Measurements from ENCODE around the gene MMP14.
A peak's percentile ranks its signal among the peaks of the same experiment; 100 is the strongest.

MMP14 gene

DNA sequence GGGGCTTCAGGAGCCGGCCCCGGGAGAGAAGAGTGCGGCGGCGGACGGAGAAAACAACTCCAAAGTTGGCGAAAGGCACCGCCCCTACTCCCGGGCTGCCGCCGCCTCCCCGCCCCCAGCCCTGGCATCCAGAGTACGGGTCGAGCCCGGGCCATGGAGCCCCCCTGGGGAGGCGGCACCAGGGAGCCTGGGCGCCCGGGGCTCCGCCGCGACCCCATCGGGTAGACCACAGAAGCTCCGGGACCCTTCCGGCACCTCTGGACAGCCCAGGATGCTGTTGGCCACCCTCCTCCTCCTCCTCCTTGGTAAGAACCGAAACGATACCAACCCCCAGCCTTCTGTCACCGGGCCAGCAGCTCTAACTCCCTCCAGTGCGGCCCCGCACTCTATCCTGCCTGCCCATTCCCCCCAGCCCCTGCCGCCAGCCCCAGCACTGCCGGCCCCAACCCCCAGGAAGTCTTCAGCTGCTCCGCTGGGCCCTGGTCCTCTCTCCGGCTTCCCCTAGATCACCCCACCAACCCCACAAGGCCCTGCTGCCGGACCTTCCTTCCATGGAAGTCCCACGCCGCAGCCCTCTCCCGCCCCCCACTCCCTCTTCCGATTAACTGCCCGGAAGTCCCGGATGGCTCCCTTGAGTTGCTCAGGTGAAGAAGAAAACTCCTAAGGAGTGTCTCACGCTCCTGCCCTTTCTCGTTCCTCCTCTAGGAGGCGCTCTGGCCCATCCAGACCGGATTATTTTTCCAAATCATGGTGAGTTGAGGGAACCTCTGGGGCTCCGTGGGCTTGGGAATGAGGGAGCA is 35.8 kb downstream of the MMP14 start:
- ATAC-seq (ENCODE audit: low read depth) (peak; percentile 22), DNase-seq (ENCODE audit: low spot score in 2 of 2) (peak; percentile 68 to 78)
- Mint-ChIP-seq H3K27ac (peak overlapping the region; percentile 81), H3K4me1 (peaks cover 13% of the 10 kb centered on the region), H3K4me3 (peak overlapping the region; percentile 92), H3K27me3 (no peaks in the 10 kb centered on the region), H3K9me3 (no peaks in the 10 kb centered on the region), H3K36me3 (peaks cover 5% of the 10 kb centered on the region)

- no peaks in the 10 kb centered on the region for H3K27me3 Mint-ChIP-seq
- peaks cover 6% of the 10 kb centered on the region for H3K36me3 Mint-ChIP-seq
- no peaks in the 10 kb centered on the region for H3K9me3 Mint-ChIP-seq
- peak overlapping the region; percentile 81 for H3K27ac Mint-ChIP-seq
- H3K4me3 Mint-ChIP-seq: peak overlapping the region; percentile 92
- peaks cover 13% of the 10 kb centered on the region for H3K4me1 Mint-ChIP-seq
- DNase-seq (ENCODE audit: low spot score in 2 of 2) (no peak), ATAC-seq (ENCODE audit: low read depth) (no peak)
Measured at GRCh38 chr14:22872833-22873520, 36.6 kb downstream of the MMP14 start.

- no peak for DNase-seq (ENCODE audit: low spot score in 2 of 2)
- H3K9me3 Mint-ChIP-seq: no peaks in the 10 kb centered on the region
- ATAC-seq (ENCODE audit: low read depth): no peak
- H3K4me1 Mint-ChIP-seq: peaks cover 15% of the 10 kb centered on the region
- H3K27me3 Mint-ChIP-seq: no peaks in the 10 kb centered on the region
- H3K27ac Mint-ChIP-seq: no peak overlapping the region
- H3K36me3 Mint-ChIP-seq: peaks cover 20% of the 10 kb centered on the region
- no peak overlapping the region for H3K4me3 Mint-ChIP-seq
Measured at GRCh38 chr14:22875003-22875747, 38.8 kb downstream of the MMP14 start.

DNA sequence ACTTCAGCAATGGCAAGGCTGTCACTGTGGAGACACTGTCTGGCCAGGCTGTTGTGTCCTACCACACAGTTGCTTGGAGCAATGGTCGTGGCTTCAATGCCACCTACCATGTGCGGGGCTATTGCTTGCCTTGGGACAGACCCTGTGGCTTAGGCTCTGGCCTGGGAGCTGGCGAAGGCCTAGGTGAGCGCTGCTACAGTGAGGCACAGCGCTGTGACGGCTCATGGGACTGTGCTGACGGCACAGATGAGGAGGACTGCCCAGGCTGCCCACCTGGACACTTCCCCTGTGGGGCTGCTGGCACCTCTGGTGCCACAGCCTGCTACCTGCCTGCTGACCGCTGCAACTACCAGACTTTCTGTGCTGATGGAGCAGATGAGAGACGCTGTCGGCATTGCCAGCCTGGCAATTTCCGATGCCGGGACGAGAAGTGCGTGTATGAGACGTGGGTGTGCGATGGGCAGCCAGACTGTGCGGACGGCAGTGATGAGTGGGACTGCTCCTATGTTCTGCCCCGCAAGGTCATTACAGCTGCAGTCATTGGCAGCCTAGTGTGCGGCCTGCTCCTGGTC is 39.4 kb downstream of the MMP14 start:
- no peaks in the 10 kb centered on the region for H3K9me3 Mint-ChIP-seq
- no peak for DNase-seq (ENCODE audit: low spot score in 2 of 2)
- no peak for ATAC-seq (ENCODE audit: low read depth)

GRCh38 chr14:22877000-22877501 is 40.7 kb downstream of the MMP14 start:
- peaks cover 20% of the 10 kb centered on the region for H3K36me3 Mint-ChIP-seq
- no peak for DNase-seq (ENCODE audit: low spot score in 2 of 2)

More for the DNA sequence above, 39.4 kb downstream of the MMP14 start:
- H3K36me3 Mint-ChIP-seq: peaks cover 20% of the 10 kb centered on the region
- peaks cover 14% of the 10 kb centered on the region for H3K4me1 Mint-ChIP-seq
- no peak overlapping the region for H3K27ac Mint-ChIP-seq
- no peaks in the 10 kb centered on the region for H3K27me3 Mint-ChIP-seq
- H3K4me3 Mint-ChIP-seq: no peak overlapping the region

DNA sequence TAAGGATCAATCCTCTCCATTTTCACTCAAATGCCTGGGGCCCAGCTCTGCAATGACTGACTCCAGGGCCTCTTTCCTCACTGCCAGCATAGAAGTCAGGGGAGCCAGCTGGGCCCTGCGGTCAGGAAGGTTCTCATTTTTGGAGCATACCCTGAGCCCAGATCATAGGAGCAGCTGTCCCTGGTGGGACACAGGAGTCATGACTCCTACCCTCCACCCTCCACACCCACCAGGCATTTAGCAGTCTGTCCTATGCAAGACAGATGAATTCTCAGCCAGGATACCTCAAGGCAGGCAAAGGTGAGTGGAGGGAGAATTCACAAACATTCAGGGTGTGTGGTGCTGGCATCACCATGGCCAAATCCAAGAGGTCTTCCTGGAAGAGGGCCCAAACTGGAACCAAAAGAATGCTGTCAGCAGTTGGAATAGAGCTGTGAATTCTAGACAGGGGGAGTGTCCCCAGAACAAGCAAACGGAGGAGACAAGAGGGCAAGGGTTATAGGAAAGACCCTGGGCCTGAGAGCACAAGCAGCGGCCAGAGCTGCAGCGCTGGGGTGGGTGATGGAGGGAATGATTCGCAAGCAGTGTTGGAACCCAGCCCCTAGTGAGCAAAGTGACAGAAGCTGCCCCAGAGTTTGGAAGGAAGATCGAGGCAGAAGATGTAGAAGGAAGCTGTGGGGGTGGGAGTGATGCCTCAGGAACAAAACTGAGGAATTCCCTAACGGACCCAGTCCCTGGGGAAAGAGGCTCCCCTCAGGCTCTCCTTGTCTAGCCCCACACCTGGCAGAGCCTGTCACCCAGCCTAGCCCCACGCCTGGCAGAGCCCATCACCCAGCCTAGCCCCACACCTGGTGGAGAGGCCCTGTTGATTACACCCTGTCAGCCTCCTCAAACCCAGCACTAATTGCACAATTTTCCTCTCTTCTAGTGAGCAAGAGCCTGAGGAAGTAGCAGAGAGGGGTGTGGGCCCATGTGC is 42.2 kb downstream of the MMP14 start:
- no peak for DNase-seq (ENCODE audit: low spot score in 2 of 2)
- no peaks in the 10 kb centered on the region for H3K9me3 Mint-ChIP-seq
- H3K4me3 Mint-ChIP-seq: no peak overlapping the region
- peak overlapping the region; percentile 11 for H3K27ac Mint-ChIP-seq
- H3K4me1 Mint-ChIP-seq: peaks cover 18% of the 10 kb centered on the region
- H3K27me3 Mint-ChIP-seq: no peaks in the 10 kb centered on the region
- peaks cover 19% of the 10 kb centered on the region for H3K36me3 Mint-ChIP-seq
- no peak for ATAC-seq (ENCODE audit: low read depth)

More at GRCh38 chr14:22877000-22877501, 40.7 kb downstream of the MMP14 start:
- no peak for ATAC-seq (ENCODE audit: low read depth)
- no peak overlapping the region for H3K27ac Mint-ChIP-seq
- peaks cover 16% of the 10 kb centered on the region for H3K4me1 Mint-ChIP-seq
- no peaks in the 10 kb centered on the region for H3K9me3 Mint-ChIP-seq
- no peak overlapping the region for H3K4me3 Mint-ChIP-seq
- H3K27me3 Mint-ChIP-seq: no peaks in the 10 kb centered on the region

- Mint-ChIP-seq H3K4me3 (no peak overlapping the region), H3K4me1 (peaks cover 32% of the 10 kb centered on the region), H3K27ac (peak overlapping the region; percentile 19), H3K9me3 (no peaks in the 10 kb centered on the region), H3K27me3 (no peaks in the 10 kb centered on the region), H3K36me3 (peaks cover 16% of the 10 kb centered on the region)
- ATAC-seq (ENCODE audit: low read depth) (no peak), DNase-seq (ENCODE audit: low spot score in 2 of 2) (no peak)
Measured at GRCh38 chr14:22882064-22882463, 45.7 kb downstream of the MMP14 start.

- Mint-ChIP-seq H3K27ac (no peak overlapping the region), H3K4me3 (no peak overlapping the region), H3K36me3 (peaks cover 14% of the 10 kb centered on the region), H3K9me3 (no peaks in the 10 kb centered on the region), H3K4me1 (peaks cover 35% of the 10 kb centered on the region), H3K27me3 (no peaks in the 10 kb centered on the region)
- ATAC-seq (ENCODE audit: low read depth): peak; percentile 18
- peak in 1 of 2 donors; percentile 36 for DNase-seq (ENCODE audit: low spot score in 2 of 2)
Measured at GRCh38 chr14:22882529-22883172, 46.3 kb downstream of the MMP14 start.

DNA sequence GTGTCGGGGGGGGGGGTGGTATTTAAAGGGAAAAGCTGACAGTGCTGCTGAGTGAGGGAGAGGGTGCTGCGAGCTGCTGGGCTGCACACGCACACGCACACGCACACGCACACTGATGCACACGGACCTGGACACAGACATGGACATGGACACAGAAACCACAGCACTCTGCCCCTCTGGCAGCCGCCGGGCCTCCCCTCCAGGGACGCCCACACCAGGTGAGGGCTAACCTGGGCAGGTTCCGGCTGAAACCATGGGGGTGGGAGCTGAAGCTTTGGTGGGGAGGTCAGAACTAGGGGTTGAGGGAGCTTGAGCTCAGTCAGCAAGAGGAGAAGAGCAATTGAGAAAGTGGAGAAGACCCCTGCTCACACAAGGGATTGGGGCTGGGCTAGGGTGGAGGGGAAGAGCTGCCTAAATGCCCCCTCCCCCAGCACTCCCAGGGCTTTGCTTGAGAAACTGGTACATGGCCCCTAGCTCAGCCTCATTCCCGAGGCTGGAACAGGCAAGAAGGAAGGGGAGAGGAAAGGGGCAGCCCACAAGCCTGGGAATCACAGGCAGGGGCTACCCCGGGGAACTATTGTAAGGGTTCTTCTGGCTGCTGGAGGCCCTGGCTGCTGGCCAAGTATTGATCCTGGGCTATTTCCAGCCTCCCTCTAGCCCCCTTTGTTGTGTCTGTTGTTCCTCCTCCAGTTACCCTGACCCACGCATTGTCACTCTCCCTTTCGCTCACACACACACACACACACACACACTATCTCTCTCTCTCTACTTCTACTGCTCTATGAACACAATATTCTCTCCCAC is 47.0 kb downstream of the MMP14 start, which contains the start of gene REM2:
TSS of gene REM2 (plus strand) at position 50 of the 804 bp plus-strand sequence. CDS start at position 116, 66 bp downstream.
- DNase-seq (ENCODE audit: low spot score in 2 of 2): no peak
- Mint-ChIP-seq H3K27ac (peak within 1 kb of the TSS; percentile 19), H3K4me3 (no peak within 1 kb of the TSS), H3K36me3 (peaks cover 9% of the 10 kb centered on the region), H3K9me3 (no peaks in the 10 kb centered on the region), H3K27me3 (no peaks in the 10 kb centered on the region), H3K4me1 (peaks cover 40% of the 10 kb centered on the region)
- ATAC-seq (ENCODE audit: low read depth): no peak

DNA sequence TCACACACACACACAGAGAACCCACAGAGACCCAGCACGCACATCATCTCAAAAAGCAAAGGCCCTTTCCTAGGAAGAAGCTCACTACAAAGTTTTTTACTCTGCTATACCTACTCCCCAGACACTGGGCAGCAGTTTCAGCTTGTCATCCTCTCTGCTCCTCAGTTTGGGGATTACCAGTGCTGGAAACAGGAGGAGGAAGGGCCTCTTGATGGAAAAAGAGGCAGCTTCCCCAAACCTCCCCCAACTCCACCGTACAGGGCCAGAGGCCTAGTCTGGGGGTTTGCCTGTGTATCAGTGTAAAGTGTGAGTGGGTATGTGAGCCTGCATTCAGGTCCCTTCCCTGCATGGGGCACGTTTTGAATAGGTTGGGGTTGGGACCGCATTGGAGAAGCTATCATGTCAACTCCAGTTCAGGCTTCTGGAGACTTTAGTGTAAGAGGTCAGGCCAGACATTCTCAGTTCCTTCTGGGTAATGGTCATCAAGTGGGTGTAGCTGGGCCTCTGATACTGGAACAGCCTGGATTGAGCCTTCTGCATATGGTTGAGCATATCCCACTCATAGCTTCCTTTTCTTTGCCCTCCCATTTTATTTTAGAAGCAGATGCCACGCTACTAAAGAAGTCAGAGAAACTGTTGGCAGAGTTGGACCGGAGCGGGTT is 47.8 kb downstream of the MMP14 start:
- no peak overlapping the region for H3K27ac Mint-ChIP-seq
- ATAC-seq (ENCODE audit: low read depth) (no peak), DNase-seq (ENCODE audit: low spot score in 2 of 2) (no peak)
- peaks cover 40% of the 10 kb centered on the region for H3K4me1 Mint-ChIP-seq
- H3K27me3 Mint-ChIP-seq: no peaks in the 10 kb centered on the region
- peaks cover 3% of the 10 kb centered on the region for H3K36me3 Mint-ChIP-seq
- H3K9me3 Mint-ChIP-seq: no peaks in the 10 kb centered on the region
- H3K4me3 Mint-ChIP-seq: no peak overlapping the region

GRCh38 chr14:22884738-22885523 is 48.5 kb downstream of the MMP14 start:
- ATAC-seq (ENCODE audit: low read depth): no peak
- Mint-ChIP-seq H3K36me3 (no peaks in the 10 kb centered on the region), H3K27me3 (no peaks in the 10 kb centered on the region), H3K4me3 (peak overlapping the region; percentile 28), H3K4me1 (peaks cover 42% of the 10 kb centered on the region), H3K27ac (no peak overlapping the region), H3K9me3 (no peaks in the 10 kb centered on the region)
- DNase-seq (ENCODE audit: low spot score in 2 of 2): no peak

All from memory B cell (primary cell).